Smooth muscle cell (in vitro differentiated cells): ENCODE results near the gene ADAMTS12. TPM values are rescaled to one million over a fixed set of nuclear protein-coding genes. Genes with fewer than 3 reads are reported as not detected.

Source experiments
- DNase-seq: peaks from one replicate; lab custom pipeline; 2025; ENCODE audit not compliant: unreplicated experiment; lab: John Stamatoyannopoulos, UW
- H2AFZ ChIP-seq: fragments of 200-600 bp; sonication (generic); 2 replicates; pipeline ENCODE4 v1.6.0; 2016; ENCODE audit warnings: antibody characterized with exemption, low read depth, mild to moderate bottlenecking
- H3F3A ChIP-seq: fragments of 200-600 bp; sonication (generic); 2 replicates; pipeline ENCODE4 v1.6.0; 2017; ENCODE audit warnings: antibody characterized with exemption, low read depth
- H3K27ac ChIP-seq: fragments of 200-600 bp; sonication (generic); 2 replicates; pipeline ENCODE4 v1.5.1; 2016; ENCODE audit warnings: low read depth, mild to moderate bottlenecking
- H3K27me3 ChIP-seq: fragments of 200-600 bp; sonication (generic); 2 replicates; pipeline ENCODE4 v1.6.1; 2016; ENCODE audit warnings: low read depth, mild to moderate bottlenecking
- H3K36me3 ChIP-seq: fragments of 200-600 bp; sonication (generic); 2 replicates; pipeline ENCODE4 v1.5.1; 2016; ENCODE audit warnings: low read depth
- H3K4me1 ChIP-seq: fragments of 200-600 bp; sonication (generic); 2 replicates; pipeline ENCODE4 v1.5.1; 2016; ENCODE audit warnings: low read depth
- H3K4me2 ChIP-seq: fragments of 200-600 bp; sonication (generic); 2 replicates; pipeline ENCODE4 v1.6.0; 2016; ENCODE audit warnings: mild to moderate bottlenecking
- H3K4me3 ChIP-seq: fragments of 200-600 bp; sonication (generic); 2 replicates; pipeline ENCODE4 v1.5.1; 2016; ENCODE audit warnings: mild to moderate bottlenecking
- H3K79me2 ChIP-seq: fragments of 200-600 bp; sonication (generic); 2 replicates; pipeline ENCODE4 v1.6.0; 2016; ENCODE audit warnings: low read depth, mild to moderate bottlenecking
- H3K9ac ChIP-seq: fragments of 200-600 bp; sonication (generic); 2 replicates; pipeline ENCODE4 v1.6.0; 2016; ENCODE audit warnings: low read depth
- H3K9me3 ChIP-seq: fragments of 200-600 bp; sonication (generic); replicated peaks from 2 replicates; pipeline ENCODE4 v1.5.1; 2016; ENCODE audit warnings: low read depth
- H4K20me1 ChIP-seq: fragments of 200-600 bp; sonication (generic); 2 replicates; pipeline ENCODE4 v1.6.0; 2016; ENCODE audit warnings: low read depth
- WGBS: methylation state at CpG from one replicate; pipeline ENCODE4 v1.1.7; 2016; ENCODE audit warnings: low lambda C conversion rate; 5-methylcytosine and 5-hydroxymethylcytosine counted together
- polyA plus RNA-seq: library from polyadenylated mRNA; unstranded; fragments of >200 nt; fragmentation: Nextera tagmentation; extraction: Ambion mirVana; gene quantifications from 2 replicates; pipeline ENCODE4 v1.2.1, GENCODE V29; 2016
- total RNA-seq: library from RNA; depleted of rRNA; stranded (reverse); fragments of >200 nt; gene quantifications from 2 replicates; pipeline ENCODE4 v1.2.3, GENCODE V29; 2014
- TF ChIP-seq, protein P1 (sequence below): fragments of 200-600 bp; sonication (generic); IDR thresholded peaks from 2 replicates; pipeline ENCODE4 v1.5.1; 2017; ENCODE audit warnings: borderline replicate concordance, mild to moderate bottlenecking, antibody characterized with exemption; ENCODE audit not compliant: insufficient read depth, poor library complexity, severe bottlenecking

Gene ADAMTS12
- total and polyA plus RNA-seq, 2 experiments from 2014 or later: 34.3 to 84.9 TPM

- no peaks in the 10 kb centered on the region for H3K36me3 ChIP-seq
- H3F3A ChIP-seq: peaks cover 8% of the 10 kb centered on the region
- H3K9ac ChIP-seq: no peak overlapping the region
- TF ChIP-seq, protein P1, sequence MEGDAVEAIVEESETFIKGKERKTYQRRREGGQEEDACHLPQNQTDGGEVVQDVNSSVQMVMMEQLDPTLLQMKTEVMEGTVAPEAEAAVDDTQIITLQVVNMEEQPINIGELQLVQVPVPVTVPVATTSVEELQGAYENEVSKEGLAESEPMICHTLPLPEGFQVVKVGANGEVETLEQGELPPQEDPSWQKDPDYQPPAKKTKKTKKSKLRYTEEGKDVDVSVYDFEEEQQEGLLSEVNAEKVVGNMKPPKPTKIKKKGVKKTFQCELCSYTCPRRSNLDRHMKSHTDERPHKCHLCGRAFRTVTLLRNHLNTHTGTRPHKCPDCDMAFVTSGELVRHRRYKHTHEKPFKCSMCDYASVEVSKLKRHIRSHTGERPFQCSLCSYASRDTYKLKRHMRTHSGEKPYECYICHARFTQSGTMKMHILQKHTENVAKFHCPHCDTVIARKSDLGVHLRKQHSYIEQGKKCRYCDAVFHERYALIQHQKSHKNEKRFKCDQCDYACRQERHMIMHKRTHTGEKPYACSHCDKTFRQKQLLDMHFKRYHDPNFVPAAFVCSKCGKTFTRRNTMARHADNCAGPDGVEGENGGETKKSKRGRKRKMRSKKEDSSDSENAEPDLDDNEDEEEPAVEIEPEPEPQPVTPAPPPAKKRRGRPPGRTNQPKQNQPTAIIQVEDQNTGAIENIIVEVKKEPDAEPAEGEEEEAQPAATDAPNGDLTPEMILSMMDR: no peak
- no peak overlapping the region for H3K4me2 ChIP-seq
- H3K4me3 ChIP-seq: no peak overlapping the region
- no peaks in the 10 kb centered on the region for H4K20me1 ChIP-seq
- 90% methylated on average over 19 of the region's 19 CpGs for WGBS
- H3K4me1 ChIP-seq: peaks cover 24% of the 10 kb centered on the region
- H2AFZ ChIP-seq: no peak overlapping the region
- no peaks in the 10 kb centered on the region for H3K9me3 ChIP-seq
- H3K79me2 ChIP-seq: peaks cover 7% of the 10 kb centered on the region
- no peak for DNase-seq
- no peaks in the 10 kb centered on the region for H3K27me3 ChIP-seq
- H3K27ac ChIP-seq: no peak overlapping the region
Observed at GRCh38 chr5:33793836-33794549, 97.8 kb downstream of the ADAMTS12 start.

DNA sequence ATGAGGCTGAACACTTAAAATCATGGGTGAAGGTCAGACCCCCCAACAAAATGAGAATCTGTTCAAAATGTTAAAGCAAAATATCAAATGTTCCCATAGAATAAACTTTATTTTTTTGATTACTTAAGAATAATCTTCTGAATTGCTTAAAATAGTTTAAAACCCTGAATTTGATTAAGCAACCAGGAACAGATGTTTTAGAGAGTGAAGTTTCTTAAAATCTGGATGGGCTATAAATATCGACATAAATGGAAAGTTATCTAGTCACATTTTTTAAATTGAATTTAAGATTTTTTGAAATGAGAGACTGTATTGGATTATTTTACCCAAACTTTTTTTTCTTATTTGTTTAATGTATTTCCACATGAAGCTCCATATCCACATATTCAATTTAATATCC, 98.5 kb downstream of the ADAMTS12 start:
- no peak overlapping the region for H3K4me2 ChIP-seq
- H3K9me3 ChIP-seq: no peaks in the 10 kb centered on the region
- 93% methylated on average over 1 of the region's 1 CpG for WGBS
- H3K36me3 ChIP-seq: no peaks in the 10 kb centered on the region
- H2AFZ ChIP-seq: no peak overlapping the region
- no peak overlapping the region for H3K27ac ChIP-seq
- peaks cover 24% of the 10 kb centered on the region for H3K4me1 ChIP-seq
- H3K79me2 ChIP-seq: peaks cover 7% of the 10 kb centered on the region
- H3K4me3 ChIP-seq: no peak overlapping the region
- no peak overlapping the region for H3K9ac ChIP-seq
- no peak for DNase-seq
- TF ChIP-seq, protein P1: no peak
- peaks cover 9% of the 10 kb centered on the region for H3F3A ChIP-seq
- H3K27me3 ChIP-seq: no peaks in the 10 kb centered on the region
- no peaks in the 10 kb centered on the region for H4K20me1 ChIP-seq

GRCh38 chr5:33792559-33792958, 99.2 kb downstream of the ADAMTS12 start:
- 100% methylated on average over 1 of the region's 1 CpG for WGBS
- DNase-seq: no peak
- Histone ChIP-seq H3K4me2 (no peak overlapping the region), H3K9ac (no peak overlapping the region), H3K27me3 (no peaks in the 10 kb centered on the region), H4K20me1 (no peaks in the 10 kb centered on the region), H3F3A (peaks cover 15% of the 10 kb centered on the region), H2AFZ (no peak overlapping the region), H3K36me3 (no peaks in the 10 kb centered on the region), H3K4me1 (peaks cover 24% of the 10 kb centered on the region), H3K4me3 (no peak overlapping the region), H3K9me3 (no peaks in the 10 kb centered on the region), H3K79me2 (peaks cover 13% of the 10 kb centered on the region), H3K27ac (no peak overlapping the region)
- TF ChIP-seq, protein P1: no peak

DNA sequence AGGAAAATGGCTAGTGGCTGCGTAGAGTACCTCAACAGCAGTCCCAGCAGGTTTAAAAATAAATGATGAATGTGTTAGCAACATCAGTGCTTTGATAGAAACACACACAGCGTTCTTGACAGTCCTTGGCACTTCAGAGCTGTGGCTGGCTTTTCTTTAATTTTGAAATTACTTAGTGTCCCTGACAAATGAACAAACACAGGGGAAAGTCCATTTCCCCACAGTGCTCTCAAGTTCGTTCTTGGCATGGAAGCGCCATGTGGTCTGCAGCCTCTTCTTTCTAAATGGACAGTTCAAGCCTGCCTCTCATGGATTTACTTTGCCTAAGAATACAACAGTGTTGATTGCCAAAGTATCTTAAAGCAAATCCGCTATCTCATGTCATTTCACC, 102.2 kb downstream of the ADAMTS12 start:
- Histone ChIP-seq H3K36me3 (no peaks in the 10 kb centered on the region), H3K9me3 (no peaks in the 10 kb centered on the region), H4K20me1 (no peaks in the 10 kb centered on the region), H3F3A (peaks cover 15% of the 10 kb centered on the region), H3K79me2 (peaks cover 40% of the 10 kb centered on the region), H3K27ac (peak overlapping the region; percentile 96), H3K4me1 (peaks cover 9% of the 10 kb centered on the region), H3K9ac (peak overlapping the region; percentile 74), H3K27me3 (no peaks in the 10 kb centered on the region), H2AFZ (no peak overlapping the region), H3K4me2 (peak overlapping the region; percentile 34), H3K4me3 (no peak overlapping the region)
- DNase-seq: no peak
- over 99% methylated on average over 5 of the region's 5 CpGs for WGBS
- TF ChIP-seq, protein P1: no peak
